HEK293T (cell line): Measurements from ENCODE around the gene TTC12.

Source experiments
- CTCF ChIA-PET: fragments of 350-600 bp; formaldehyde crosslinking; extraction: SDS; loops from one replicate; lab custom pipeline; 2021; ENCODE audit warnings: antibody characterized with exemption, inconsistent platforms; lab: Yijun Ruan, JAX
- POLR2A ChIA-PET: fragments of 350-600 bp; formaldehyde crosslinking; extraction: SDS; loops from one replicate; lab custom pipeline; 2020; ENCODE audit warnings: antibody characterized with exemption, inconsistent platforms; lab: Yijun Ruan, JAX
- DNase-seq: peaks from one replicate; pipeline ENCODE4 v3.0.0; 2012; ENCODE audit warnings: mixed read lengths; ENCODE audit errors: extremely low spot score
- ARNT ChIP-seq: fragments of 450-650 bp; IDR thresholded peaks from 2 replicates; pipeline ENCODE4 v1.6.1; 2017; ENCODE audit warnings: mild to moderate bottlenecking
- BHLHE40 ChIP-seq: fragments of 450-650 bp; IDR thresholded peaks from 2 replicates; pipeline ENCODE4 v1.6.1; 2016; ENCODE audit warnings: mild to moderate bottlenecking, moderate library complexity, borderline replicate concordance
- CTBP1 ChIP-seq: fragments of 450-650 bp; IDR thresholded peaks from 2 replicates; pipeline ENCODE4 v1.6.1; 2016; ENCODE audit warnings: borderline replicate concordance
- ELF4 ChIP-seq: fragments of 450-650 bp; IDR thresholded peaks from 2 replicates; pipeline ENCODE4 v1.6.1; 2017; ENCODE audit warnings: antibody characterized with exemption
- FOXA1 ChIP-seq: fragments of 450-650 bp; IDR thresholded peaks from 2 replicates; pipeline ENCODE4 v1.6.1; 2016; ENCODE audit warnings: mild to moderate bottlenecking
- FOXK2 ChIP-seq: fragments of 450-650 bp; IDR thresholded peaks from 2 replicates; pipeline ENCODE4 v1.6.1; 2016; ENCODE audit warnings: mild to moderate bottlenecking
- FOXM1 ChIP-seq: fragments of 450-650 bp; IDR thresholded peaks from 2 replicates; pipeline ENCODE4 v1.6.1; 2017; ENCODE audit warnings: mild to moderate bottlenecking, borderline replicate concordance
- HDGF ChIP-seq: fragments of 450-650 bp; IDR thresholded peaks from 2 replicates; pipeline ENCODE4 v1.6.1; 2017; ENCODE audit warnings: antibody characterized with exemption, borderline replicate concordance
- L3MBTL2 ChIP-seq: fragments of 450-650 bp; conservative IDR thresholded peaks from 2 replicates; pipeline ENCODE4 v1.6.1; 2016; ENCODE audit warnings: mild to moderate bottlenecking
- LEF1 ChIP-seq: fragments of 450-650 bp; IDR thresholded peaks from 2 replicates; pipeline ENCODE4 v1.6.1; 2017; ENCODE audit warnings: mild to moderate bottlenecking, borderline replicate concordance
- NFRKB ChIP-seq: fragments of 450-650 bp; IDR thresholded peaks from 2 replicates; pipeline ENCODE4 v1.6.1; 2016; ENCODE audit warnings: mild to moderate bottlenecking, moderate library complexity
- SP1 ChIP-seq: fragments of 450-650 bp; IDR thresholded peaks from 2 replicates; pipeline ENCODE4 v1.6.1; 2017
- SUZ12 ChIP-seq: fragments of 450-650 bp; IDR thresholded peaks from 2 replicates; pipeline ENCODE4 v1.6.1; 2016; ENCODE audit warnings: mild to moderate bottlenecking
- TARDBP ChIP-seq: fragments of 450-650 bp; IDR thresholded peaks from 2 replicates; pipeline ENCODE4 v1.6.1; 2016
- ZNF384 ChIP-seq: fragments of 450-650 bp; IDR thresholded peaks from 2 replicates; pipeline ENCODE4 v1.6.1; 2016
- TF ChIP-seq, protein P1 (sequence below): fragments of 450-650 bp; IDR thresholded peaks from 2 replicates; pipeline ENCODE4 v1.6.1; 2016

Gene TTC12

DNA sequence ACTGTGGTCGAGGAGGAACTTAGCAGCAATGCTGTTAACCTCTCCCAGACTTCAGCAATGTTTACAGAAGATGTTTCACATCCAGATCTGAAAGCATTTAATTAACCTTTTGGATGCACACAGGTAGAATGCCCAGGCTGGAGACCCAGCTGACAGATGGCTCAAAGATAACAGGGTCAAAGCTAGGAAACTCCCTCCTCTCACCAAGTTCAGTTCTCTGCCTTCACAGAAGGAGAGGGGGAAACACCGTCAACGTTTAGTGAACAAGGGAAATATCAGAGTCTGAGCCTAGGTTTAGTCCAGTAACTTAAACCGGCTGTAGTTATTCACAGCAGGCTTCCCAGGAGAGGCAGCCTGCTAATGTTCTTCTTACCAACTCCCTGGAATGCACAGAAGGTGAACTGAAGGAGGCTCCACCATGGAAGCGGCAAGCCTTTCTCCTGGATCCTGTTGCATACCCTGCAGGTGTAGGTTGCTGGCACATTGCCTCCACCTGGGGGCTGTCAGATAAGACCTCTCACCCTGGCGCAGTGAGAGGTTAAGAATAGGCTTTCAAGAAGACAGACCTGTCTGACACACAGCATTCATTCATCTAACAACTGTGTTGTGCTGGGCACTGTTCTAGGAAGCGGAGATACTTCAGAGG is 49.7 kb downstream of the TTC12 start:
- CTCF ChIA-PET = no interaction called here
- POLR2A ChIA-PET = no interaction called here
- DNase-seq = no peak
- TF ChIP-seq ZNF384 = no peak

DNA sequence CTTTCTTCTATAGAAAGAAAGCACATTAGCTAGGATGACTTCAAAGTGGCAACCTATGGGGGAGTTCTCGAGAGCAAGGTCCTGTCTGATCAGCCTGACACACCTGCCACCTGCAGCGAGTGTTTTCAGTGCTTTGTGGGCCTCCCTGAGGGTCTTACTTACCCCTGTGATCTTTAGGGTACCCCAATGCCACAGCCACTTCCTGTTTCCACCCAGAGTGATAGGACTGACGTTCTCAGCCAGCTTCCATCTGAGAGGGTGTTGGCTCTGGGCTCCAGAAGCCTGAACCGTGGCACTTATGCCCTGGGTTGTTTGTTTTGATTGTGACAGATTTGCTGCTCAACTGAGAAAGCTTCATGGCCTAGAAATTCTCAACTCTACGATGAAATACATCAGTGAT is 51.5 kb downstream of the TTC12 start:
- DNase-seq = no peak
- ChIA-PET CTCF (no interaction called here), POLR2A (no interaction called here)
- TF ChIP-seq ZNF384 = no peak
- TF ChIP-seq ARNT = no peak
- TF ChIP-seq FOXM1 = no peak
- TF ChIP-seq NFRKB = no peak
- TF ChIP-seq, protein P1, sequence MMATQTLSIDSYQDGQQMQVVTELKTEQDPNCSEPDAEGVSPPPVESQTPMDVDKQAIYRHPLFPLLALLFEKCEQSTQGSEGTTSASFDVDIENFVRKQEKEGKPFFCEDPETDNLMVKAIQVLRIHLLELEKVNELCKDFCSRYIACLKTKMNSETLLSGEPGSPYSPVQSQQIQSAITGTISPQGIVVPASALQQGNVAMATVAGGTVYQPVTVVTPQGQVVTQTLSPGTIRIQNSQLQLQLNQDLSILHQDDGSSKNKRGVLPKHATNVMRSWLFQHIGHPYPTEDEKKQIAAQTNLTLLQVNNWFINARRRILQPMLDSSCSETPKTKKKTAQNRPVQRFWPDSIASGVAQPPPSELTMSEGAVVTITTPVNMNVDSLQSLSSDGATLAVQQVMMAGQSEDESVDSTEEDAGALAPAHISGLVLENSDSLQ = no peak
- TF ChIP-seq HDGF = no peak
- TF ChIP-seq SUZ12 = no peak
- no peak for TF ChIP-seq CTBP1
- TF ChIP-seq L3MBTL2 = no peak
- no peak for TF ChIP-seq BHLHE40
- TF ChIP-seq FOXA1 = no peak
- no peak for TF ChIP-seq LEF1
- no peak for TF ChIP-seq ELF4
- TF ChIP-seq FOXK2 = no peak
- TF ChIP-seq SP1 = no peak
- TF ChIP-seq TARDBP = no peak

DNA sequence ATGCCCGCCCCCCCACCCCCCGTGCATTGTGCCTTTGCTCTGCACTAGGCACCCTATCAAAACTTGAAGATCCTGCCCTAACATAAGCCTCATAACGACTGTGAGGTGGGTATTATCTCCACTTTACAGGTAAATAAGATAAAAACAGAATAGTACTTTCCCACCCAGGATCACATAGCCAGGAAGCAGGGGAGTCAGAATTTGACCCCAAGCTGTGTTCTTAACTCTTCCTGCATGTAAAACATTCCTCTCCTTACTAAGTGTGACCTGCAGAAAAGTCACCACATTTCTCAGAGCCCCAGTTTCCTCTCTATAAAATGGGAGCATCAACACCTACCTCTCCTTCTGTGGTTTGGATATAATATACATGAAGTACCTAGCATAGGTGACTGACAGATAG is 55.0 kb downstream of the TTC12 start:
- POLR2A ChIA-PET = no interaction called here
- CTCF ChIA-PET = no interaction called here
- TF ChIP-seq FOXA1 (no peak), FOXM1 (no peak), LEF1 (no peak), ZNF384 (no peak), ELF4 (no peak), NFRKB (no peak), TARDBP (no peak), SUZ12 (no peak), FOXK2 (no peak), HDGF (no peak), BHLHE40 (no peak), SP1 (no peak), CTBP1 (no peak)
- TF ChIP-seq, protein P1 = no peak
- no peak for DNase-seq

DNA sequence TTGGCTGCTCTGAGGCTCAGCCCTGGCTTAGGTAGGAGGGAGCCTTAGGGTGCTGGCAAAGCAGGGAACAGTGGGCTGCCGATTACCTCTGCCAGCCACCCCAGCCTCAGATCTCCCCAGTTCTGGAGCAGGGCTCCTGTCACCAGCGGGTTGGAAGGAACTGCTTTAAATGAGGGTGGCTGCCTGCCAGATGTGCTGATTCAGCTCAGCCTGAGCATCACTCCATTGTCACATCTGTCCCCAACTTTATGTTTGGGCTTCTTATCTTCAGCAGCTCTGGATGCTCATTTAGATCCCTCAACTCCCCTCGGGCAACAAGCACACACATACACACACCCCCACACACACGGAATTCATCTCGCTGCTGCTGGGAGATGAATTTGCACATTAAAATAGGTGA is 56.3 kb downstream of the TTC12 start:
- CTCF ChIA-PET = no interaction called here
- no peak for DNase-seq
- TF ChIP-seq ELF4 (no peak), ZNF384 (no peak)
- POLR2A ChIA-PET = no interaction called here

DNA sequence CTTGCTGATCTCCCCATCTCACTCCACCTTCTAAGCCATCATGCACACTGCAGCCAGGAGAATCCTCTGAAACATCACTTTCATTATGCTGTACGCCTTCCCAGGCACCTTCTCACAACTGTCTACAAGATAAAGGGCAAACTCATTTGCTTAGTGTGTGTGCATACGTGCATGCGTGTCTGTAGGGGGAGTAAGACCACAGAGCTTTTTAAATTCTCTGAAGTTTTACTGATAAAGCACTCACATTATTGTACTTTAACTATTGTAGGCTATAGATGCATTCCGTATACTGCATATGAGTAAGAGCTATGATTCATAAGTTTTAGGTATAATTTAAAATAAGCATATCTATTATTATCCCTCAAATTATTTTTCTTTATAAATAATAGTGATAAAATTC is 57.9 kb downstream of the TTC12 start:
- CTCF ChIA-PET = no interaction called here
- DNase-seq = no peak
- POLR2A ChIA-PET = no interaction called here
- TF ChIP-seq TARDBP (no peak), ELF4 (no peak), HDGF (no peak), ARNT (no peak), LEF1 (no peak)

DNA sequence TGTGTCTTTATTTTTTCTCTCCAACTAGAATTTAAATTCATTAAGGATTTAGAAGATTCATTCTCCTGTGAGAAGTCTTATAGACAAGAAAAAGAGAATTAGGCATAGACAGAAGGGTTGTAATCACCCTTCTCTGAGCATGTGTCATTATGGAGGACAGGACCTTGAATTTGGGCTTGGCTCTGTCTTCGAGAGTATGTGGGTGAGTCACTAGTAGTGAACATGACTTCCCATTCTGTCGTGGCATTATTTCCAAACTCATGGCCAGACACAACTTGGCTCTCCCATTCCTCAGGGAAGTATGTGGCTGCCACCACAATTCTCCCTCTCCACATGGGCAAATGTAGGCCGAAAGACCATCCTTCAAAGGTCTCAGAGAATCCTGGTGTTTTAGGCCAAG is 58.9 kb downstream of the TTC12 start:
- TF ChIP-seq ZNF384 = no peak
- TF ChIP-seq LEF1 = no peak
- no peak for TF ChIP-seq SP1
- DNase-seq = no peak
- ChIA-PET POLR2A (no interaction called here), CTCF (interaction anchor here (0.8 kb wide), 1 partner anchor 57 kb away, joined by 3 read pairs; no protein-coding TSS in a partner anchor)

DNA sequence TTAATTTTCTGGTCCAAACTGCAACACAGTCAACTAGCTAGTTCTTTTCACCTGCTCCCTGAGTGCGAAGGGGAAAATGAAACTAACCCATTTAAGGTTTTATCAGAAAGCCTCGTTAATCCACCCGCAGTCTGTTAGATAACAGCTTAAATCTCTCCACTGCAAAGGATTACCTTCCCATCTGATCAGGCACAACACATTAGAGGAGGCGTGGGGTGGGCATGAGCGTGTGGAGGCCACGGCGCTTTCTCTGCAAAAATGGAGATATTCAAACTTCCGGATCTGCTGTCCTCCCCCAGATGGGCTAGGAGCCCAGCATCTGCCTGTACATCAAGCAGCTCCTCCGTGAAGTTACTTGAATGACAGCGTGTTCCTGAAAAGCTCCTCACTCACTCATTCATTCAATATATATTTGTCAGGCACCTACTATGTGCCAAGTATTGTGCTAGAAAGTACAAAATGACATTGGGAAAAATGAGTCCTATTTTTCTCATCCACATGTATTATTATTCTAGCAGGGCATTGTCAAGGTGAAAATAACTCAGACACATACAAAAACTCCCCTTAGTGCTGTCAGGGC is 59.7 kb downstream of the TTC12 start:
- no peak for DNase-seq
- ChIA-PET POLR2A (no interaction called here), CTCF (interaction anchor here (0.8 kb wide), 1 partner anchor 57 kb away, joined by 3 read pairs; no protein-coding TSS in a partner anchor)
- TF ChIP-seq BHLHE40 (no peak), LEF1 (no peak), HDGF (no peak), FOXK2 (no peak), ELF4 (no peak), ARNT (no peak), FOXM1 (no peak), FOXA1 (no peak), CTBP1 (no peak), L3MBTL2 (no peak), ZNF384 (no peak), SP1 (no peak), TARDBP (no peak), NFRKB (no peak), SUZ12 (no peak)
- TF ChIP-seq, protein P1 = no peak
